Jurkat, Clone E6-1 (cell line): ENCODE data around the gene UBA1.

ENCODE experiments used
- DNase-seq: peaks from one replicate; pipeline ENCODE4 v3.0.0-alpha.2; 2011; ENCODE audit warnings: low read depth, low spot score
- H3K4me3 ChIP-seq: 2 replicates; pipeline ENCODE4 v1.5.1; 2011; ENCODE audit warnings: mild to moderate bottlenecking, low read length, control low read depth, moderate library complexity

Gene UBA1

DNA sequence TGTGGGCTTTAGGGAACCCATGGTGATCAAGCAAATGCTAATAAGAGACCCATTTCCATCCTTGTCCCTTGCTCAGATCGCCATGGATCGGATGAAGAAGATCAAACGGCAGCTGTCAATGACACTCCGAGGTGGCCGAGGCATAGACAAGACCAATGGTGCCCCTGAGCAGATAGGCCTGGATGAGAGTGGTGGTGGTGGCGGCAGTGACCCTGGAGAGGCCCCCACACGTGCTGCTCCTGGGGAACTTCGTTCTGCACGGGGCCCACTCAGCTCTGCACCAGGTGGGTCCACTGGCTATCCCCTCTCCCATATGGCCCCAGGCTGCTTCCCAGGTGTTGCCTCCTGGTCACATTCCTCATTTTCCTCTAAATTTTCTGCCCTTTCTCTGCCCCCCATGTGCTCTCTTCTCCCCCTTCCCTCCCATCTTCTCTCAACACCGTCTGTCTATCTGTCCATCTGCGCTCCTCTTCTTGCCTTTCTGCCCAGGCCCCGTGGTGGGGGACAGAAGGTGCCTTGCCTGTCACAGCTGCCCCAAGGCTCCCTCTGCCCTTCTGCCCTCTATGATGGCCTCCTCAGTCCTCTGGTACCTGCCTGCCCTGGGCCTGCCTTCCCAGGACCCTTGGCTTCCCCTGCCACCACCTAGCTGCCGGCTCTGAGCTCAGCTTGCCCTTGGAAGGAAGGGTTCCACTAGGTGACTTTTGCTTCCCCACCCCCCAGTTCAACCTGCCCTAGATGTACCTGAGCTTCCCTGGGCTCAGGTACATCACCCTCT is 30.0 kb downstream of the UBA1 start:
- H3K4me3 ChIP-seq, result no peak overlapping the region
- no peak for DNase-seq

DNA sequence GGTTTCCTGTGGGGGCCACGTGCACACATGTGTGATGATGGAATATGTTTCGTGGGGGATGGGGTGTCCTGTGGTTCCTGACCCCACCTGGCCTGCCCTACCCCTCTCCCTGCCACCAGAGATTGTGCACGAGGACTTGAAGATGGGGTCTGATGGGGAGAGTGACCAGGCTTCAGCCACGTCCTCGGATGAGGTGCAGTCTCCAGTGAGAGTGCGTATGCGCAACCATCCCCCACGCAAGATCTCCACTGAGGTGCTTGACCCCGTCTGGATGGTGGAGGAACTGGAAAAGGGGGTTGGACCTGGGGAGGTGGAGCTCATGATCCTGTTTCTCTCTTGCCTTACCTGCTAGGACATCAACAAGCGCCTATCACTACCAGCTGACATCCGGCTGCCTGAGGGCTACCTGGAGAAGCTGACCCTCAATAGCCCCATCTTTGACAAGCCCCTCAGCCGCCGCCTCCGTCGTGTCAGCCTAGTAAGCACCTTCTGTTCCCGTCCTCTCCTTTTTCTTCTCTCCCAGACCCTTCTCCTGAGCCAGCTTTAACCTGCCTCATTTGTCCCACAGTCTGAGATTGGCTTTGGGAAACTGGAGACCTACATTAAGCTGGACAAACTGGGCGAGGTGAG is 30.8 kb downstream of the UBA1 start:
- no peak overlapping the region for H3K4me3 ChIP-seq
- DNase-seq, result no peak

DNA sequence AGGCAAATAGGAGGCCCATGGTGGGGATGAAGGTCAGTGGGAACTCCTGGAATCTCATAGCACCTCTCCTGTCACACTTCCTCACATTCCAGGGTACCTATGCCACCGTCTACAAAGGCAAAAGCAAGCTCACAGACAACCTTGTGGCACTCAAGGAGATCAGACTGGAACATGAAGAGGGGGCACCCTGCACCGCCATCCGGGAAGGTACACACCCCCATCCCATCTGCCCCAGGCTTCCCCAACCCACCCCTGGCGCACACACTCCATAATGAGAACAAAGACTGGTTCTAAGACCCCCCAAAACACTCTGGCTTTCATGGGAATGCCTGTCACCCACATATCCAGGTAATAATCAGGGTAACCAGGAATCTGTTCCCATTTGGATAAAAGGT is 31.3 kb downstream of the UBA1 start:
- DNase-seq, result no peak
- no peak overlapping the region for H3K4me3 ChIP-seq

DNA sequence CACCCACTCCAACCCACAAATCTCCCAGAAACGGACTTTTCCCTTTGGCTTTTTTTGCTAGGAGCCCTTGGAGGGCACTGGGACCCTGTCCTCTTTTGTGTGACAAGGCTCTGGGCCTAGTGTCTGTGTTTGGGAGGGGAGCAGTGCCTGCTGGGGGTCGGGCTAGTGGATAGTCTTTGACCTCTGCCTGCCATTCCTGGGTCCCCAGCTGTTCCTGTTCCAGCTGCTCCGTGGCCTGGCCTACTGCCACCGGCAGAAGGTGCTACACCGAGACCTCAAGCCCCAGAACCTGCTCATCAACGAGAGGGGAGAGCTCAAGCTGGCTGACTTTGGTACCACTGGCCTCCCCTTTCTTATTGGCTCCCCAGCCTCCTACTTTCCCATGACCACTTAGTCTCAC is 32.4 kb downstream of the UBA1 start:
- no peak overlapping the region for H3K4me3 ChIP-seq
- no peak for DNase-seq

DNA sequence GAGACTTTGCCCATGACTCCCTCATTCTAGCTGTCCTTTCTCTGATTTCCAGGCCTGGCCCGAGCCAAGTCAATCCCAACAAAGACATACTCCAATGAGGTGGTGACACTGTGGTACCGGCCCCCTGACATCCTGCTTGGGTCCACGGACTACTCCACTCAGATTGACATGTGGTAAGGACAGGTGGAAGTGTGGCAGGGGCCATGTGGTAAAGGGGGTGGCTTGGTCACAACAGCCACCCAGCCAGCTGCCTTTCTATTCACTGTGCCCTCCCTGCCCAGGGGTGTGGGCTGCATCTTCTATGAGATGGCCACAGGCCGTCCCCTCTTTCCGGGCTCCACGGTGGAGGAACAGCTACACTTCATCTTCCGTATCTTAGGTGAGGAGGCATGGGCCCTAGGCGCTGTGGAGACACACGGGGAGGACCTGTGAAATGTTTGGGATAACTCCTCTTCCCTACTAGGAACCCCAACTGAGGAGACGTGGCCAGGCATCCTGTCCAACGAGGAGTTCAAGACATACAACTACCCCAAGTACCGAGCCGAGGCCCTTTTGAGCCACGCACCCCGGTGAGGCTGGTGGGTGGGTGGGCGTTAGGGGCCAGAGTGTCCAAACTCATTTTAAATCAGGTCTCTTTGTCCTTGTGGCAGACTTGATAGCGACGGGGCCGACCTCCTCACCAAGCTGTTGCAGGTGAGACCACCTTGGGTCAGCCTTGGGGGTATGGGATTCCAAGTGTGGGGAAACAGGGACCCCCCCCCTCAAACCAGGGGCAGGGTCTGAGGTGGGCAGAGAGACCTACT is 33.1 kb downstream of the UBA1 start:
- H3K4me3 ChIP-seq, result no peak overlapping the region
- DNase-seq, result no peak

DNA sequence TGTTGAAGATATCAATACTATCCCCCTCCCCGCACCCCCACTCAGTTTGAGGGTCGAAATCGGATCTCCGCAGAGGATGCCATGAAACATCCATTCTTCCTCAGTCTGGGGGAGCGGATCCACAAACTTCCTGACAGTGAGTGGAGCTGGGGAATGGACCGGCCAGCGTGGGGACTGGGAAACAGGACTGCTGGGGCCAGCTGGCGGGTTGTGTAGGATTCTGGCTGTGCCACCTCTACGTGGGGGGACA is 33.6 kb downstream of the UBA1 start:
- no peak overlapping the region for H3K4me3 ChIP-seq
- no peak for DNase-seq

DNA sequence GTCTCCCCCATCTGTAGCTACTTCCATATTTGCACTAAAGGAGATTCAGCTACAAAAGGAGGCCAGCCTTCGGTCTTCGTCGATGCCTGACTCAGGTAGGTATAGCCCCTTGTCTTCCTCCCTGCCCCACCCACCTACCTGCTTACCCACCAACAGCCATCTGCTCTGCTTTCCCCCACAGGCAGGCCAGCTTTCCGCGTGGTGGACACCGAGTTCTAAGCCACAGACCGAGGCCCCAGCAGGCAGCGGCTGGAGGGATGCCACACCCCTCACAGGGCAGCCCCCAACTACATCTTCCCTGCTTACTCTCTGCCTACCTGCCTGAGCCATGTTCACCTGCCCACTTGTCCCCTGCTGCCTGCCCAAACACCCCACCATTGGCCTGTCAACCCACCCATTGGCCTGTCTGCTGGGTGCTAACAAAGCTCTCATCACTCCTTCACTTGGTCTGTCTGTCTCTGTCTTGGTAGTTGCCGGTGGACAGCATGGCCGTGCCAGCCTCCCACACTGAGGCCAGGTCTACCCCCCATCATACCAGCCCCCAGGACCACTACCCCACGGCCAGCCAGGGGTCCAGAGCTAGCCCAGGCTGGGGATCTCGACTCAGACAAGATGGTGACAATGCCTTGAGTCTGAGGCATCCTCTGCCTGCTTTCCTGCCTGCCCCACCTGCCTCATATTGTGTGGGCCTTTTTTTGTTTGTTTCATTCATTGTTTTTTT is 35.1 kb downstream of the UBA1 start:
- no peak overlapping the region for H3K4me3 ChIP-seq
- no peak for DNase-seq

DNA sequence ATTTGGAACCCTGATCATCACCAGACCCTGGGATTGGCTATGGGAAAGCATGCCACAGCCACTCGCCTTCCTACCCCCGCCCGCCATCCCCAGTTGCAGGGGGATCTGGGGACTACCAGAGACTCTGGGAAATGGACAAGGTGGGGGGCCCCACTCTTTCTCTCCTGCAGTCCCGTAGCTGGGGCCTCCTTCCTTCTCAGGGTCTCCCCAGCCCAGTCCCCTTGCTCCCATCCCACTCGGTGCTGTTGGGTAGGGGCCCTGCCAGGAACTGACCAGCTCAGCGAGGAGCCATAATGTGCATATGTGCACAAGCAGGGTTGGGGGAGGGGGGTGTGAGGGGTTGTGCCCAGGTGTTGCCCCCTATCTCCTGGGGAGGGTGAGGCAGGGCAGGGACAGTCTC is 35.8 kb downstream of the UBA1 start:
- H3K4me3 ChIP-seq, result no peak overlapping the region
- DNase-seq, result no peak

DNA sequence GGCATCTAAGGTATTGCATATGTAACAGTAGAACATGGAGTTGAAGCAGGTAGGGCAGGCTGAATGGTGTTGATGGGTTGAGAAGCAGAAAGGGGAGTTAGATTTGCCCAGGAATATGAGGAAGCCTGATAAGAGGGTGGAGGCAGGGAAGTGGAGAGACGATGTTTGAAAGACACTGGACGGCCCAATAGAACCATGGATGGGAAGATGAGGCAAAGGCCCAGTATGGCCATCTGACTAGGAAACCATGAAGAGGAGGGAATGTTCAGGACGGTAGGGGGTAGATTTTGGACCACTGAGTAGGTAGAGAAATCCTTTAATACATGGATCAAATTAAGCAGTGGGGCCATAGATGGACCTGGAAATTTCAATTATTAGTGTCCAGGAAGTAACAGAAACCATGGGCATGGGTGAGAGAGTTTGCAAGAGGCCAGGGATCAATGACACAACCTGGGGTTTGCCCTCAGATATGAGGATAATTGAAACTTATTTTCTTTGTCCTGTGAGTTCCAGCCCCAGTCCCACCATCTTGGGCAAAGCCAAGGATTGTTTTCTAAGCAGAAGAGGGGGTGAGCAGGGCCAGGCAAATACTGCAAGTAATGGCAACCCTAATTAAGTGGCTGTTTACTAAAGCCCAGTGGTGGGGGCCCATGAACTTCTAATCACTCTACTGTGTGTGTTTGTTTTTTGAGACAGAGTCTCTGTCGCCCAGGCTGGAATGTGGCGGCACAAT is 36.7 kb downstream of the UBA1 start:
- no peak for DNase-seq
- H3K4me3 ChIP-seq, result no peak overlapping the region

DNA sequence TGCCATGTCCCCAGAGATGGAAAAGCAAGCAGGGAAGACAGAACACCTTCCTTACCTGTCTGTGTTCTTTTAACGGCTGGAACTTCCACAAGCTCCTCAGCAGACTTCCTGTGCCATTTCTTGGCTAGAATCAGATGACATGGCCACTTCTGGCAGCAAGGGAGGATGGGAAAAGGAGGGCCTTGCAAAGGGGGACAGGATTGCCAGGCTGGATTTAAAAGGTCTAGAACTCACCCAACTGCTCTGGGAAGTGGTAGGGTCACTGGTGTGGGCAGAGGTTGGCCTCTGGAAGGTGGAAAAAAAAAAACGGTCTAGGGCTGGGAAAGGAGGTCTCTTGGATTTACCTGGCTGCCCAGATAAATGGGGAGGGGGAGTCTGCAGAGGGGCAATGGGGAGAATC is 37.5 kb downstream of the UBA1 start:
- DNase-seq, result no peak
- no peak overlapping the region for H3K4me3 ChIP-seq

DNA sequence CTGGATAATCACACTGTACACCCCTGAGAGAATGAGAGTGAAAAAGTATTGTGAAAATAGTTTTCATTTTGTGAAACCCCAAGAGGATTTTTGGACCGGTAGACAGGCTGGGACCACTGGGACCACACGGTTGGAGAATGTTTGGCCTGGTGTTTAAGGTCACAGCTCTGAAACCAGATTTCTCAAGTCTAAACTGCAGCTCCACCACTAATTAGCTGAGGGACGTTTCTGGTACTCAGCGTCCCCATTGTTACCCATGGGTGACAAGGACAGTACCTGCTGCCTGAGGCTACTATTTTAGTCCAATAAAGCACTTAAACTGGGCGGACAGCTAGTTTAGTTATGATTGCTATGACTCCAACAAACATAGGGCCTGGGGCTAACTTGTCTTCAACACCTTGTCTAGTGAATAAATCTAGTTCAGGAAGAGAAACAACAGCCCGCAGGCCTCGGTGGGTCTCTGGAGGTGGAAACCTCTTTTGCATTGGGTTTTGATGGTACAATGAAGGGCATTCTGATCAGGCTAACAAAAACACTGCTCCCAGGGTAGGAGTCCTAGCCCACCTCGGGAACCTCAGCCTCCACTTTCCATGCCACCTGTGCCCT is 38.7 kb downstream of the UBA1 start:
- no peak for DNase-seq
- peak overlapping the region; percentile 69 for H3K4me3 ChIP-seq

DNA sequence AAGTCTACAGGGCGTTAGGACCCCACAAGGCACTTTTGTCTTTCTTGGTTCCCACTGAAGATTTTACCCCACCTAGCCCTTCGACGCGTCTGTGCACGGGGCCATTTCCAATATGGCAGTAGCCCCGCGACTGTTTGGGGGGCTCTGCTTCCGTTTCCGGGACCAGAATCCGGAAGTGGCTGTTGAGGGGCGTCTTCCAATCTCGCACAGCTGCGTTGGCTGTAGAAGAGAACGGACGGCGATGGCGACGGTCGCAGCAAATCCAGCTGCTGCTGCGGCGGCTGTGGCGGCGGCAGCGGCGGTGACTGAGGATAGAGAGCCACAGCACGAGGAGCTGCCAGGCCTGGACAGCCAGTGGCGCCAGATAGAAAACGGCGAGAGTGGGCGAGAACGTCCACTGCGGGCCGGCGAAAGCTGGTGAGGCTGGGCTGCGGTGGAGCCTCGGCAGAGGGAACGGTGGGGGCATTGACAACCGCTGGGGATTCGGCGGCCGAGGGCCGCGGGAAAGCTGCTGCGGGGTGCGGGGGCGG is 39.2 kb downstream of the UBA1 start, which contains the start of gene USP11:
Gene USP11 (plus strand): TSS at position 207 of the 530 bp plus-strand sequence. CDS start 35 bp downstream, at position 242.
- peak within 1 kb of the TSS; percentile 69 for H3K4me3 ChIP-seq
- DNase-seq, result peak; percentile 67

DNA sequence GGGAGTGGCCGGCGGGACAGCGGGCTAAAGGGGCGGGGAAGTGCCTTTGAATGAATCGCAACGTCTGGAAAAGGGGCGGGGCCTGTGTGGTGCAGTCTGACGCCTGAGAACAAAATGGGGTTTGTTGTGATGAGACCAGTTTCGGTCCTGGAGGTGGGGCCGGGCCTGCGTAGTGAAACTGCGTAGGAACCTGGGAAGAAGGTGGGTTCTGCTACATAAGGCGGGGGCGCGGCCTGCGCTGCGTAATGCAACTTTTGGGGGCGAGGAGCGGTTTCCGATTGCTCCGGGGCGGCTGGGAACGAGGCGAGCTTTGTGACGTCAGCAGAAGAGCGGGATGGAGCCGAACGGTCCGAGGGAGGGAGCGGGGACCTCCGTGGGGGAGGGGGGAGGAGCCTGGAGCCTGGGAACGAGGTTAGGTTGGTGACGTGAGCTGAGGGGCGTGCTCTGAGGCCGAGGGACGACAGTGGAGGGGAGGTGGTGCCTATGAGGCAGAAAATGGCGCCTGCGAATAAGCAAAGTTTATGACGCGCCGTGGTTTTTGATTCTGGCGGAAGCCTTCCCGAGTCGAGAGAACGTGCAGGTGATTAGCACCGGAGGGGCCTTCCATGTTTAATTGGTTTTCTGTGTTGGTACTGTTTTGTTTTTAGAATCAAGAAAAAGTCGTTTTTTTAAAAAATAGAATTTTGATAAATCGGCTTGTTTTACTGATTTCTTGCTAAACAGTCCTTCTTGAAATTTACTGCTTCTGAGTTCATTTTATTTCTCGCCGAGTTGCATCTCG is 39.9 kb downstream of the UBA1 start:
- peak overlapping the region; percentile 69 for H3K4me3 ChIP-seq
- DNase-seq, result peak; percentile 93

DNA sequence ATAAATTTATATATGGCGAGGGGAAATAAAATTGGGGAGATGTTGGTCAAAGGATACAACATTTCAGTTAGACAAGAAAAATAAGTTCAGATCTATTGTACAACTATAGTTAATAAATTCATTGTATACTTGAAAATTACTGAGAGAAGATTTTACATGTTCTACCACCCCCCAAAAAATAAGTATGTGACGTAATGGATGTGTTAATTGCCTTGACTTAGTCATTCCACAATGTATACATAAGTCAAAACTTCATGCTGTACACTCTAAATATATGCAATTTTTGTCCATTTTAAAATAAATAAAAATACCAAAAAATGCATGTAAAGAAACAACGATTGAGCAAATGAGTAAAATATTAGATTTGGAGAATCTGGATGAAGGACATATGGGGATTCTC is 41.0 kb downstream of the UBA1 start:
- no peak for DNase-seq
- peak overlapping the region; percentile 69 for H3K4me3 ChIP-seq

DNA sequence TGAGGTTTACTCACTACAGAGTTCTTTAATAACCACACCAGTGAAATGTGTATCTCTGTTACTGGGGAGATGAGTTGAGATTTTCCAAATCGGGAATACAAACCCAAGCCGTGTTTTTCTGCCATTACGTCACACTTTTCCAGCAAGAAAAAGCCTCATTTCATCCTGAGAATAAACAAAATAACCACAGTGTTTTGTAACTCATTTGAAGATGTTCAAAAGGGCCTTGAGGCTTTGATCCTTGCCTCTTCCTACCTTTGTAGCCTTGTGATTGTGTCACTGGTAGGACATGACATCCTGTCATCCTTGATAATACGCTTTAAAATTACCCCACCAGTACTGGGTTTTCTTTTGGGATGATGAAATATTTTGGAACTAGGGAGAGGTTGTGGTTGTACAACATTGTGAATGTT is 42.1 kb downstream of the UBA1 start:
- DNase-seq, result no peak
- no peak overlapping the region for H3K4me3 ChIP-seq

DNA sequence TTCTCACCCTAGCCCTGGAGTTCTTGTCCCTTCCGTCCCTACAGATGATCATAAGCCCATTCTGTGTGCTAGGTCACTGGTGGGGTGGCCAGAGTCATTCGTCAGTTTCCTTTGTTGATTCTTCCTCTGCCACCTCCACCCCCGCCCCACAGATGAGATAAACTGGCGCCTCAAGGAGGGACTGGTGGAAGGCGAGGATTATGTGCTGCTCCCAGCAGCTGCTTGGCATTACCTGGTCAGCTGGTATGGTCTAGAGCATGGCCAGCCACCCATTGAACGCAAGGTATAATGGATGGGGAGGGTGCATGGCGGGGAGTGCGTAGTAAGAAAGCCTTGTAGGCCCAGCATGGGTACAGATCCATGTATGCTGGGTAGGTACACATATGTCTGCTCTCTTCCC is 45.6 kb downstream of the UBA1 start:
- no peak overlapping the region for H3K4me3 ChIP-seq
- DNase-seq, result no peak

DNA sequence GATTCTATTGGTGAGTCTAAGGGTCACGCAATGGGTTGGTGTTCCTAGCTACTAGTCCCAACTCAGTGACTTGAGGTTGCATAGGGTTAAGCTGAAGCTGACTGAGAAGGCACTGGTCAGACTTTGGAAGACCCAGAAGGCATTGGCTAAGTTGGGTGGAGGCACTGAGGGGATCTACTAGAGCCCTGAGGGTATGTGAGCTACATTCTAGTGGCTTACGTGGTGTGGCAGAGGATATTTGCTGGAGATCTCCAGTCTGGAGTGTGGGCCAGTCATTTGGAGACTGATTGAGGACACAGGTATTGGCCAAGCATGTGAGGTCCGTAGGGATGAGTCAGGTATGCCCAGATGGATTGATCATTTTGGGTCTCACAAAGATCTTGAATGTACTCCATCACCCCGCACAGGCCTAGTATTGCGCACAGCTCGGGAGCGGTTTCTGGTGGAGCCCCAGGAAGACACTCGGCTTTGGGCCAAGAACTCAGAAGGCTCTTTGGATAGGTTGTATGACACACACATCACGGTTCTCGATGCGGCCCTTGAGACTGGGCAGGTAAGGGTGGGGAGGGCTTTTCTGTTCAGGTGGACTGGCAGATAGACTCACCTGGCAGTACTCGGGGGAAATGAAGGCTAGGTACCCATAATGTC is 46.4 kb downstream of the UBA1 start:
- no peak overlapping the region for H3K4me3 ChIP-seq
- no peak for DNase-seq
